GM12873 (cell line): Measurements from ENCODE around the gene AP4M1.

Source experiments
- CTCF ChIP-seq: IDR thresholded peaks from 2 replicates; pipeline ENCODE4 v1.5.1; 2012; ENCODE audit warnings: low read depth, mild to moderate bottlenecking, moderate library complexity, low read length, control low read depth; ENCODE audit not compliant: insufficient read depth; ENCODE audit errors: missing control alignments

The AP4M1 gene

GRCh38 chr7:100102950-100103840, 1.8 kb downstream of the AP4M1 start:
- no peak for TF ChIP-seq CTCF

GRCh38 chr7:100105534-100105933, 4.1 kb downstream of the AP4M1 start:
- TF ChIP-seq CTCF: no peak

- TF ChIP-seq CTCF: no peak
Observed at GRCh38 chr7:100106633-100107032, 5.2 kb downstream of the AP4M1 start.

GRCh38 chr7:100107125-100107737, 5.8 kb downstream of the AP4M1 start:
- TF ChIP-seq CTCF: no peak

- TF ChIP-seq CTCF: no peak
Observed at GRCh38 chr7:100107890-100108289, 6.4 kb downstream of the AP4M1 start.

- TF ChIP-seq CTCF: no peak
Observed at GRCh38 chr7:100109521-100110163, 8.2 kb downstream of the AP4M1 start.

GRCh38 chr7:100111156-100111555, 9.7 kb downstream of the AP4M1 start:
- no peak for TF ChIP-seq CTCF
